SU-DHL-6 (cell line): Measurements from ENCODE around the gene TRIM40.
"Not testable (repeated sequence)": the region's sequence is repeated elsewhere in the genome, so short reads cannot be mapped to it uniquely, and the experiment has no call there.

ENCODE experiments used
- H2AFZ ChIP-seq: fragments of 200-600 bp; sonication (generic); 2 replicates; pipeline ENCODE4 v1.6.1; 2014; ENCODE audit warnings: low read depth, mild to moderate bottlenecking, moderate library complexity, mixed read lengths, antibody characterized with exemption, low read length; ENCODE audit not compliant: severe bottlenecking
- H3F3A ChIP-seq: fragments of 200-600 bp; shearing (Covaris generic); 2 replicates; pipeline ENCODE4 v1.6.0; 2016; ENCODE audit warnings: antibody characterized with exemption, mild to moderate bottlenecking; ENCODE audit not compliant: insufficient read depth
- H3K27ac ChIP-seq: fragments of 200-600 bp; sonication (generic); 2 replicates; pipeline ENCODE4 v1.5.1; 2016; ENCODE audit warnings: low read depth, mild to moderate bottlenecking, low read length, moderate library complexity, mixed read lengths
- H3K27me3 ChIP-seq: fragments of 200-600 bp; sonication (generic), shearing (Covaris generic); 2 replicates; pipeline ENCODE4 v1.6.0; 2014; ENCODE audit warnings: mild to moderate bottlenecking, low read length
- H3K36me3 ChIP-seq: fragments of 200-600 bp; sonication (generic); 2 replicates; pipeline ENCODE4 v1.6.1; 2014; ENCODE audit warnings: mild to moderate bottlenecking, low read length, mixed read lengths
- H3K4me2 ChIP-seq: fragments of 300-600, 200-600 bp; shearing (Covaris generic), sonication (generic); 2 replicates; pipeline ENCODE4 v1.6.0; 2014; ENCODE audit warnings: low read length, low read depth, mild to moderate bottlenecking; ENCODE audit not compliant: poor library complexity, severe bottlenecking
- H3K4me3 ChIP-seq: fragments of 200-600 bp; sonication (generic); 2 replicates; pipeline ENCODE4 v1.5.1; 2014; ENCODE audit warnings: antibody characterized with exemption, low read length, mild to moderate bottlenecking, mixed read lengths; ENCODE audit not compliant: insufficient read depth, poor library complexity, severe bottlenecking
- H3K79me2 ChIP-seq: fragments of 200-600 bp; sonication (generic); 2 replicates; pipeline ENCODE4 v1.6.1; 2014; ENCODE audit warnings: mild to moderate bottlenecking, low read length, moderate library complexity; ENCODE audit not compliant: insufficient read depth
- H3K9ac ChIP-seq: fragments of 200-600 bp; sonication (generic); 2 replicates; pipeline ENCODE4 v1.7.0; 2014; ENCODE audit warnings: mild to moderate bottlenecking, low read length
- H3K9me2 ChIP-seq: fragments of 200-600 bp; sonication (generic); replicated peaks from 2 replicates; pipeline ENCODE4 v1.6.1; 2014; ENCODE audit warnings: low read length; ENCODE audit not compliant: insufficient read depth
- H3K9me3 ChIP-seq: fragments of 200-600 bp; sonication (generic); 2 replicates; pipeline ENCODE4 v1.6.1; 2014; ENCODE audit warnings: low read length, mixed read lengths; ENCODE audit not compliant: insufficient read depth
- H4K20me1 ChIP-seq: fragments of 200-600 bp; sonication (generic); 2 replicates; pipeline ENCODE4 v1.6.1; 2014; ENCODE audit warnings: low read depth, mild to moderate bottlenecking, antibody characterized with exemption, low read length, moderate library complexity, mixed read lengths
- CTCF ChIP-seq: fragments of 200-600 bp; sonication (generic); IDR thresholded peaks from one replicate; pipeline ENCODE4 v1.5.1; 2017; ENCODE audit warnings: antibody characterized with exemption, mild to moderate bottlenecking, low read length, moderate library complexity; ENCODE audit not compliant: insufficient read depth, poor library complexity, severe bottlenecking
- EZH2phosphoT487 ChIP-seq: fragments of 200-600 bp; sonication (generic), shearing (Covaris generic); conservative IDR thresholded peaks from 2 replicates; pipeline ENCODE4 v1.6.1; 2018; ENCODE audit warnings: mild to moderate bottlenecking, antibody characterized with exemption, low read length, moderate library complexity, mixed read lengths

Gene TRIM40

GRCh38 chr6:30163090-30163917, 27.4 kb downstream of the TRIM40 start, which contains the start of gene TRIM15:
TSS of gene TRIM15 (plus strand) at chr6:30163546. CDS start at chr6:30163685, 139 bp downstream.
- H3K9me2 ChIP-seq = no peaks in the 10 kb centered on the region
- H2AFZ ChIP-seq = no peak within 1 kb of the TSS
- H3K9me3 ChIP-seq = no peaks in the 10 kb centered on the region
- no peaks in the 10 kb centered on the region for H3F3A ChIP-seq
- H3K4me3 ChIP-seq = no peak within 1 kb of the TSS
- no peak within 1 kb of the TSS for H3K9ac ChIP-seq
- H3K27me3 ChIP-seq = no peaks in the 10 kb centered on the region; the same call in 1 of the 2 replicates
- H3K79me2 ChIP-seq = no peaks in the 10 kb centered on the region
- H3K4me2 ChIP-seq = no peak within 1 kb of the TSS
- H3K36me3 ChIP-seq = no peaks in the 10 kb centered on the region
- H3K27ac ChIP-seq = no peak within 1 kb of the TSS
- TF ChIP-seq EZH2phosphoT487 (no peak), CTCF (no peak)
- no peaks in the 10 kb centered on the region for H4K20me1 ChIP-seq

GRCh38 chr6:30163918-30164654, 28.1 kb downstream of the TRIM40 start:
- Histone ChIP-seq H3K9me2 (no peaks in the 10 kb centered on the region), H3K9me3 (no peaks in the 10 kb centered on the region), H3K4me3 (no peak overlapping the region), H3F3A (no peaks in the 10 kb centered on the region), H3K4me2 (no peak overlapping the region), H3K27ac (no peak overlapping the region), H3K36me3 (no peaks in the 10 kb centered on the region), H3K27me3 (no peaks in the 10 kb centered on the region; the same call in 1 of the 2 replicates), H3K9ac (no peak overlapping the region), H3K79me2 (no peaks in the 10 kb centered on the region), H4K20me1 (no peaks in the 10 kb centered on the region), H2AFZ (no peak overlapping the region)
- no peak for TF ChIP-seq EZH2phosphoT487
- no peak for TF ChIP-seq CTCF

- no peaks in the 10 kb centered on the region for H3K9me3 ChIP-seq
- no peak overlapping the region for H3K4me2 ChIP-seq
- H3K27me3 ChIP-seq = no peaks in the 10 kb centered on the region; the same call in 1 of the 2 replicates
- no peak overlapping the region for H3K4me3 ChIP-seq
- H3K27ac ChIP-seq = no peak overlapping the region
- H4K20me1 ChIP-seq = no peaks in the 10 kb centered on the region
- H2AFZ ChIP-seq = no peak overlapping the region
- no peak for TF ChIP-seq EZH2phosphoT487
- TF ChIP-seq CTCF = no peak
- H3K9me2 ChIP-seq = no peaks in the 10 kb centered on the region
- no peaks in the 10 kb centered on the region for H3K36me3 ChIP-seq
- H3K9ac ChIP-seq = no peak overlapping the region
- H3K79me2 ChIP-seq = no peaks in the 10 kb centered on the region
- no peaks in the 10 kb centered on the region for H3F3A ChIP-seq
Measured at GRCh38 chr6:30164714-30165113, 28.8 kb downstream of the TRIM40 start.

- not testable (repeated sequence) for H3F3A ChIP-seq, H3K27me3 ChIP-seq
Measured at GRCh38 chr6:30165238-30165637, 29.3 kb downstream of the TRIM40 start.

More at GRCh38 chr6:30165238-30165637, 29.3 kb downstream of the TRIM40 start:
- not testable (repeated sequence) for H2AFZ ChIP-seq, H3K9ac ChIP-seq, H3K36me3 ChIP-seq, H3K4me2 ChIP-seq, H3K9me2 ChIP-seq, H3K4me3 ChIP-seq, H4K20me1 ChIP-seq, H3K27ac ChIP-seq, H3K79me2 ChIP-seq, H3K9me3 ChIP-seq
